HG03175 (cell line): Measurements from ENCODE around the gene FERMT3.
A peak's percentile ranks its signal among the peaks of the same experiment; 100 is the strongest.

Source experiments
- ATAC-seq: cut with Tn5 transposase; IDR thresholded peaks from one replicate; pipeline ENCODE4 v1.9.1; 2021; ENCODE audit warnings: mild to moderate bottlenecking, moderate library complexity; ENCODE audit not compliant: unreplicated experiment

FERMT3 gene

DNA sequence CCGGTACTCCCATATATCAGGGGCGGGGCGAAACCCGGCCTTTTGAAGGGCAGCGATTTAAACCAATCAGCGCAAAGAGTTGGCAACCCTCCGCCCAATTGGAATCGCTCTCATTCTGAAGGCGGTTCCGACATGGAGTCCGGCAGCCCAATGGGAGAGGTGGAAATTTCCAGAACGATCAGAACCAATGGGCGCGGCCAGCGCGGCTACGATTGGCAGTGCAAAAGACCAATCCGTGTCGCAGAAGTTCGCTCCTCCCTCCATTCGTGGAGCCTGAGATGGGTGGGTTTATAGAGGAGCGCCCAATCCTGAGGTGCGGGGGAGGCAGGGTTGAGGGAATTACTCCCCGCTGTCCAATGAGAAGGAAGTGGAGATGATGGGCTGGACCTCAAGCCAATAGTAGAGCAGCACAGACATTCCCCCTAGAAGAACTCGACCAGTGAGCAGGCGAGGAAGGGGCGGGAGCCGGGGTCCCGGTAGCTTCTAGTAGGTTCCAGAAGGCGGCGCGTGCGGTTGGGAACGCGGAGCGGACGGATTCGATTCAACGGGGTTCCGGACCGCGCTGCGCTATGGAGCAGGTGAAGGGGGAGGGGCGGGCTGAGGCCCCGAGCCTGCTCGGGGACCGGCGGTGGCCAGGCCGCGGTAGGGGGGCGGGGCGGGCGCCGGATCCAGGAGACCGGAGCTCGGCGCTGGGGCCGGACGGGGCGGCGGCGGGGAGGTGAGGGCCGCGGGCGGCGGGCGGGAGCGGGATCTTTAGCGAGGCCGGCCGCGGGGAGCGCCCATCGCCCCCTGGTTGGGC is 20.6 kb upstream of the FERMT3 start, which contains the start of gene STIP1:
TSS of gene STIP1 (plus strand) at position 479 of the 799 bp plus-strand sequence. CDS start at position 570, 91 bp downstream.
- ATAC-seq = peak; percentile 86

DNA sequence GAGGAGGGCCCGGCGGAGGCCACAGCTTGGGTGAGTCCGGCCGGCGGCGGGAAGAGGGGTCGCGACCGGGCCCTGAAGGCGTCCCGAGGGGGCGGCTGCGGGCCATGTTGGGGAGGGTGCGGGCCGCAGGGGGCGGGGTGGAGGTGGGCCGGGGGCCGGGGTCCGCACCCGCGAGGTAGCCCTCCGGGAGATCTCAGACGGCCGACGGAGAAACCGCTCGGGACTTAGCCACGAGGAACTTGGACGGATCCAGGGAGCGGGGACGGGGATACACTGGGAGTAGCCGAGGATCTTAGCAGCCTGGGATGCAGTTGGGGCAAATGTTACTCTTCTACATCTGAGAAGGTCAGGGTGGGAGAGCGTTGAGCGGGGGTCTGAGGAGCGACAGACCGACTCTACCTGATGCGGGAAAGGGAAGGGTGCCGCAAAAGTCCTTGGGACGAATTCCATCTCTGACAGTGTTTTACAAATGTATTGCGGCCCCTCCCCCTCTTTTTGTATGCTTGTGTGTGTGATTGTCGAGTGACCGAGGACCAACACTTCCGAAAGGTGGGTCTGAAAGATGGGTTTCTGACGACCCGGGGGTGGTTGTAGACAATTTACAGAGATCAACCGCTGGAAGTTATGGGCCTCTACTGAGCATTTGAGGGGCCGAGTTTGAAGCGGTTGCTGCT is 19.9 kb upstream of the FERMT3 start:
- no peak for ATAC-seq

DNA sequence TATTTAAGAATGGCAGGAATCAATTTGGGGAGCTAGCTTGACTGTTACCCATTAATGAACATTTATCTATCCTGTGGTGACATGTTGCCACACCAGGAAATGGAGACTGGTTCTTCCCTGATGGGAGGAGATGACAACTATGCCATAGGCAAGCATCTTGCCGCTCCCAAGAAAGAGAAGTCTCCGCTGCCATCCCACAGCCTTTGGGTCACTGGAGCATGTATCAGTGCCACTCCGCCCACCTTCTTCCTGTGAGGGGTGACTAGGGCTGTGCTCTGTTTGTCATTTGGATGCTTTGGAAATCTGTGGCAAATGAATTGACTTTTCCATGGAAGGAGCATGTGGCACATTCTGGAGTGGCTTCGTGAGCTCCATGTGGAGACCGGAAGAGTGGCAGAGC is 14.1 kb upstream of the FERMT3 start:
- ATAC-seq = no peak

DNA sequence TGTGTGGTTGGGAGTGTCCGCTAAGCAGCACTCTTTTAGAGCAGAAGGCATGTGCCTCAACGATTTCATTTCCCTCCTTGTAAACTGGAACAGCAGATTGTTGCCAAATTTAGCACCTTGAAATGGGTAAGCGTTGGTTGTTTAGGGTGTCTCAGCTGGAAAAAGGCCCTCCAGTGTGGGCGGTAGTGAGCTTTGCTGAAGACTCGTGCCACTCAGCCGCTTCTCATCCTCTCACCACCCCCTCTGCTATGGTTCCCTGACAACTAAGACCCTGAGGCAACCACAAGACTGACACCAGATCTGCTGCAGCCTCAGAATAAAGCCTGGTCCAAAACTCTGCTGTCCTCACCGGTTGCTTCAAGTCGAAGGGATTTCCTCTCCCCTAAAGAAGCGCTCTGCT is 9.9 kb upstream of the FERMT3 start:
- no peak for ATAC-seq

DNA sequence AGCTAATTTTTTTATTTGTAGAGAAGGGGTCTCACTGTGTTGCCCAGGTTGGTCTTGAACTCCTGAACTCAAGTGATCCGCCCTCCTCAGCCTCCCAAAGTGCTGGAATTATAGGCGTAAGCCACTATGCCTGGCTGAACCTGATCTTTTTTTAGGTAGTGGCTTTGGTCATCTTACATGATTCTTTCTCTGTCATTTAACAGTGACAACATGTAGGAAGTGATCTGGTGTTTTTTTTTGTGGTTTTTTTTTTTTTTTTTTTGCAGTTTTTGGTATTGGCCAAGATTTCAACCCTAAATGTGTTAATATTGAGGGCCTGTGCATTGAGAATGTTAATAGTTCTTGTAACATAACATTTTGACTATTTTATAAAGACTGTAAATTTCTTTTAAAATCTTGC is 8.0 kb upstream of the FERMT3 start:
- ATAC-seq = no peak

DNA sequence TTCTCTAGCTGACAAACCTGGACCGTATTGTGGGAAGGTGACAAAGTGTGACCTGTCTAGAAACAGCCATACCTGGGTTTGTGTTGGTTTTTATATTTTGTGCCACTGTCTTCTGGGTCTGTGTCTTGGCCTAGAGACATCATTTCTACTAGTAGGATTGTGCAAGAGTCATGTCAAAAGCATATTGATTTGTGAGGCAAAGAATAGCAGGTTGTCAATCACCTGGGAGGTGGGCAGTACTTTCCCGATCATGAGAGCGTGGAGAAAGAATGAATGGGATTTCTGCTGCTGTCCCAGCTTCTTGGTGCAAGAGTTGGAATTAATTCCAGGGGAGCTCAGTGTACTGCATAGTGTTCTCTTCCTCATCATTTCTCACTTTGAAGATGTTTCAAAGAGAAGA is 5.0 kb upstream of the FERMT3 start:
- no peak for ATAC-seq

DNA sequence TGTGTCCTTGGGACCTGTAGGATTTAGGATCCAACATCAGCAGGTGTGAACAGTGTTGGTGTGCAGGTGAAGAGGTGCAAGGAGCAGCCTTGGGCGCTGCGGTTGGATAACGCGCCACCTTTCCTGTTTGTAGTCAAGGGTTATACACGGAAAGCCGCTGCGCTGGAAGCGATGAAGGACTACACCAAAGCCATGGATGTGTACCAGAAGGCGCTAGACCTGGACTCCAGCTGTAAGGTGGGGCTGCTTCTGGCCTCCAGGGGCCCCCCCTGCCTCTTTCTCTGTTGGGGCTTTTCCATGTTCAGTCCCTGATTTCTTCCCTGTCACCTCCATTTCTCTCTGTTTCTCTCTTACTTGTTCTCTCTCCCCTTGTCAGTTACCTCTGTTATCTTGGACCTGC is 3.5 kb upstream of the FERMT3 start:
- no peak for ATAC-seq

DNA sequence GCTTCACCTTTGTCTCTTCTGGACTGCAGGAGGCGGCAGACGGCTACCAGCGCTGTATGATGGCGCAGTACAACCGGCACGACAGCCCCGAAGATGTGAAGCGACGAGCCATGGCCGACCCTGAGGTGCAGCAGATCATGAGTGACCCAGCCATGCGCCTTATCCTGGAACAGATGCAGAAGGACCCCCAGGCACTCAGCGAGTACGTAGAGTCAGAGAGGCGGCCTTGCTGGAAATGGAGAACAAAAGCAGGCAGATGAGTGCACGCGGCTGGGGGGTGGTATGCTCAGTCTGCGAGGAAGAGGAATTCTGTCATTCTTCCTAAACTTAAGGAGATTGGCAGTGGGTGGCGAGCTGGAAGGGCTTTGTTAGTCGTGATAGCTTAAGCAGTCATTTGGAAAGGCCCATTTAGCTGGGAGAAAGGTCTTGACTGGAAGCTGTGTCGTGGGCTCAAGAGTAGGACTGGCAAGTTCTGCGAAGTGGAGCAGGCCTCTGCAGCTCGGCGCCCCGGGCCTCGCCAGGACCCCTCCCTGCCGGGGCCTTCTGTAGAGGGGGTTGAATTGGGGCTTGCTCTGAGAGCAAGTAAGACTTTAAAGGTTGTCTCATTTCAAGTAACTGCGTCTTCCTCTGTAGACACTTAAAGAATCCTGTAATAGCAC is 3.0 kb upstream of the FERMT3 start:
- ATAC-seq = no peak

DNA sequence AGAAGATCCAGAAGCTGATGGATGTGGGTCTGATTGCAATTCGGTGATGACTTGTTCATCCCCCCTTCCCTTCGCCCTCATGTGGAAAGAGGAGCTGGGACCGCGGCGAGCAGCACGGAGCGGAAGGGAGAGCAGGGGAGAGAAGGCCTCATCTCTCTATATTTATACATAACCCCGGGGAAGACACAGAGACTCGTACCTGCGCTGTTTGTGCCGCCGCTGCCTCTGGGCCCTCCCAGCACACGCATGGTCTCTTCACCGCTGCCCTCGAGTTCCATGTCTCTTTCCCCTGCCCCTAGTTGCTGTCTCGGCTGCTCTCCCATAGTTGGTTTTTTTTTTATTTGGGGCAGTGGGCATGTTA is 2.5 kb upstream of the FERMT3 start:
- ATAC-seq = no peak

DNA sequence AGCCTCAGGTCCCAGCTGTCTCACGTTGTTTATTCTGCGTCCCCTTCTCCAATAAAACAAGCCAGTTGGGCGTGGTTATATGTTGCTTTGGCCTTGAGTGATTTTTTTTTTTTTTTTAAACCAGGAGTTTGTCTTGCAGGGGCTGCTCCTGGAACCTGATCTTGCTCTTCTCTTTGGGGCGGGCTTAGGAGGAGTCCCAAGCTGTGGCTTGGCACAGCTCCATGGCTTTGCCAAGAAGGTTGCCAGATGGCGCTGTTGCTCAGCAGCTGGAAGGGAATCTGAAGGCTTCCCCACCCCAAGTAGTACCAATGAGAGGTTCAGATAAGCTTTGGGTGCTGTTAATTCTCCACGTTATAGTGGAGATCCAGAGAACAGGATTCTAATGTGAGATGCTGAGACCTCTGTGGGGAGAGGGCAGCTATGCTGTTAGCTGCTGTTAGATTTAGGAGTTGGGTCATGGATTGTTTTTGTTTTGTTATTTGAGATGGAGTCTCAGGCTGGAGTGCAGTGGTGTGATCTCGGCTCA is 2.0 kb upstream of the FERMT3 start:
- ATAC-seq = no peak

DNA sequence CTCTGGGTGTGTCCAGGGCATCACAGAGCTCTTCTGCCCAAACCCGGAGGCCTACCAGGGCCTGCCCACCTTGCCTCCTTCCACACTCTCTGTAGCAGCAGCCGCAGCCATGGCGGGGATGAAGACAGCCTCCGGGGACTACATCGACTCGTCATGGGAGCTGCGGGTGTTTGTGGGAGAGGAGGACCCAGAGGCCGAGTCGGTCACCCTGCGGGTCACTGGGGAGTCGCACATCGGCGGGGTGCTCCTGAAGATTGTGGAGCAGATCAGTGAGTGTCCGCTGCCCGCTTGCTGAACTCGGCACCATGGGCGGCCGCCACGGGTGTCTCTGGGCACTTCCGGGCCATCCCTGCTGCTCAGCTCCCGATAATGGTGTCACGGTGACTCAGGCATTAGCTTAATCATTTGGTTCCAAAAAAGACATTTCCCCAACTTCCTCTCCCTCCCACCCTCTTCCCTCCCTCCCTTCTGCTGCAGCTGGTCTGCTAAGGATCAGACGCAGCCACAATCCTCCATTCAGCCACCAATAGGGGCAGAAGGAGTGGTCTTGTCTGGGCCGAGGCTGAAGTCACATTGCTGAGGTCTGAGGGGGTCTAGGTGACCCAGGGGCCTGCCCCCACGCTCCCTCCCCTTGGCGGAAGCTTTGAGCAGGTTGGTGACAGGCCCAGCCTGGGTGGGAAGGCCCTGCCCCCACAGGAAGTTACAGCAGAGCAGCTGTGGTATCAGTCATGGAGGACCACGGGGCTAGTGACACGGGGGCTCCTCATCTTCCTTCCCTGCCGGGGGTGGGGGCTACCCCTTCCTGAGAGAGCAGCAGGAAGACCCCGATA is 950 bp downstream of the FERMT3 start:
- peak; percentile 61 for ATAC-seq

DNA sequence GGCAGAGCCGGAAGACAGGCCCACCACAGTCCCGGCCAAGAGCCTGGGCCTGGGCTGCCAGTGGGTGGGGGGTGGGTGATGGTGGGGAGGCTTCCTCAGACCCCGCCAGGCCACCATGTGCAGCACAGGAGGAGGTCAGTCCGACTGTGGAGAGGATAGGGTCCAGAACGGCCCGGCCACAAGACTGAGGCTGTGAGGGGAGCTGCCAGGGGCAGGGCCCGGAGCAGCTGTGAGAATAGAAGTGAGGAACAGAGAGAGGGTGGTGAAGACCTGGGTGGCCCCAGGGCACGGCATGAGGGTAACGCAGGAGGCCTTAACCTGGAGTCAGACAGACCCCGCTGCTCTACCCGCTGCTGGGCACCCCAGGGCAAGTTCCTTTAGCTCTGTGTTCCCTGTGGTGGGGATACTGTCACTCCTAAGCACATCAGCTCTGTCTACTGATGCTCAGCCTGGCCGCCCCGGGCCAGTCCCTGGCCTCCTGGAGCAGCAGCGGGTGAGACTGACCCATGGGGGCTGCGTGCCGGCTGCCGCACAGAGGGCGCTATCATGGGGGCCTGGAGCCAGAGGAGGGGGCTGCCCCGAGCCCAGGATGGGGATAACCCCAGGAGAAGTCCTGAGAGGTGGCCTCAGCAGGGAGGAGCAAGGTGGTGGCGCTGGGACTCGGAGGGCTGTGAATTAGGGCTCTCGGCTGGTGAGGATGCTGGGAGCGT is 1.7 kb downstream of the FERMT3 start:
- peak; percentile 10 for ATAC-seq

DNA sequence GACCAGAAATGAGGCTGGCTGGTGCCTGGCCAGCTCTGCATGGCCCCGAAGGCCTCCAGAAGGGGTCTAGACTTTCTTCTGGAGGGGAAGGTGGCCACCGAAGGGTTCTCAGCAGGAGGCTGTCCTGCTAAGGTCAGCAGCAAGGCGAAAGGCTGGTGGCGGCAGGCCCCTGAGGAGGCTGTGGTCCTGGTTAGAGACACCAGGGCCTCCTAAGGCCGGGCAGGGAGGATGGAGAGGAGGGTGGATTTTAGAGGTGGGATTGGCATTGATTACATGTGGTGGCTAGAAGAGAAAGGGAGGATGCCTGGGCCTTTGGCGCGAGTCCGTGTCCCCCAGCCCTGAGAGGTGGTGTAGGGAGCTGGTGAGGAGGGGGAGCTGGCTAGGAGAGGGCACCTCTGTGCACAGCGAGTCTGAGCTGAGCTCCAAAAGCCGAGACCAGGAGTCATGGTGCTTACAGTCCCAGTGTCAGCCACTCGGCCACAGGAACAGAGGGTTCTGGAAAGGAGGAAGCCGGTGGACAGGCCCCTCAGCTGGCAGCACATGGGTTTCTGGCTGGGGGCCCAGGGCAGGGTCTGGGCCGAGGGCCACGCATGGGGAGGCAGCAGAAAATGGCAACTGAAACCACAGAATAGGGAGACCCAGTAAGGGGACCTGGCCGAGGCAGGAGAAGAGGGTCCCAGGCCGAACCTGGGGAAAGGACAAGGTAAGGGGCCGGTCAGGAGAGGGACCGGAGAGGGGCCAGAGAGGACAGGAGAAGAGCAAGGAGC is 2.5 kb downstream of the FERMT3 start:
- no peak for ATAC-seq

DNA sequence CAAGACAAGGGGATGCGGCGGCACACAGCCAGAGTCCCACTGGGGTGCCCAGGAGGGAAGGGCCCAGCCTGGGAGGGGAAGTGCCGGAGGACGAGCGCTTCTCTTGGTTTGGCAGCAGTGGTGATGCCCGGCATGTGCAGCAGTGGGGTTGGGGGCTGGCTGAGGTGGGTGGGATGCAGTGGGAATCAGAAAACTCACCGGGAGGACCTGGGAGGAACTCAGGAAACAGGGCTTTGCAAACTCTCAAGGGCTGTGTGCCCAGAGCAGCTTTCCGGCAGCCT is 3.0 kb downstream of the FERMT3 start:
- no peak for ATAC-seq

DNA sequence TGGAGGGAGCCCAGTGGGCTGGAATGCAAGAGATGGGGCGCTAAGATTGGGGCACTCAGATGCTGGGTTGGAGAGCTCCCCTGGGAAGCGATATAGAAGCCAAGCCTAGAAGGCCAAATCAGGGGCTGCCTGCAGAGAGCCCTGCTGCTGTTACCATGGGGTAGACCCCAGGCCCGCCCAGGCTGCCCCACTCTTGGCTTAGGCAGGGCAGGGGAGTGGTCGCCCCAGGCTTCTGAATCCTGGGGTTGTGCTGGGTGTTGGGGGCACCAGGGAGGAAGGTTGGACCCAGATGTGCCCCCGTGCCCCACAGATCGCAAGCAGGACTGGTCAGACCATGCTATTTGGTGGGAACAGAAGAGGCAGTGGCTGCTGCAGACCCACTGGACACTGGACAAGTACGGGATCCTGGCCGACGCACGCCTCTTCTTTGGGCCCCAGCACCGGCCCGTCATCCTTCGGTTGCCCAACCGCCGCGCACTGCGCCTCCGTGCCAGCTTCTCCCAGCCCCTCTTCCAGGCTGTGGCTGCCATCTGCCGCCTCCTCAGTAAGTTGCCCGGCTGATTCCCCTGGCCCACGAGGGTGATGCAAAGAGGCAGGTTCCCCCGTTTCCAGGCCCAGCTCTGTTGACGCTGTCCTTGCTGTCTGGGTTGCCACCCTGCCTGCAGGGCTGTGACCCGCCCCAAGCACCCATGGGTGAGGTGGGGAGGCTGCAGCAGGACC is 3.9 kb downstream of the FERMT3 start:
- ATAC-seq = no peak

DNA sequence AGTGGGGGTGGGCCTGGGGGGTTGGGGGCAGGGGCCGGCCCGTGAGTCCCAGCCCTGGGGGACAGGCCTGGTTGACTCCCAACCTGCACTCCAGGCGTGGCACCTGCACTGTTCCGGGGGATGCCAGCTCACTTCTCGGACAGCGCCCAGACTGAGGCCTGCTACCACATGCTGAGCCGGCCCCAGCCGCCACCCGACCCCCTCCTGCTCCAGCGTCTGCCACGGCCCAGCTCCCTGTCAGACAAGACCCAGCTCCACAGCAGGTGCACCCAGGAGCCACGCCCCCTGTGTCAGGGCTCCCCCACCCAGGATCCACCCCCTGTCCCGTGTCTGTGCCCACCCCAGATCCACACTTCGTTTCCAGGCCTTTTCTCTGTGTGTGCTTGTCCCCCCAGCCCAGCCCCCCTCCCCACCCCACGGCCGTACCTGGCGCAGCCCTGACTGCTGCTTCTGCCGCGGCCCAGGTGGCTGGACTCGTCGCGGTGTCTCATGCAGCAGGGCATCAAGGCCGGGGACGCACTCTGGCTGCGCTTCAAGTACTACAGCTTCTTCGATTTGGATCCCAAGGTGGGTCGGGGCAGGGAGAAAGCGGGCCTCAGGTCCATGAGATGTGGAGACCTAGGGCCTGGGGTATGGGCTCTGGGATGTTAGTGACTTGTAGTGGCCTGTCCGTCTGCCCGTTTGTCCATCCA is 4.8 kb downstream of the FERMT3 start:
- ATAC-seq = no peak

DNA sequence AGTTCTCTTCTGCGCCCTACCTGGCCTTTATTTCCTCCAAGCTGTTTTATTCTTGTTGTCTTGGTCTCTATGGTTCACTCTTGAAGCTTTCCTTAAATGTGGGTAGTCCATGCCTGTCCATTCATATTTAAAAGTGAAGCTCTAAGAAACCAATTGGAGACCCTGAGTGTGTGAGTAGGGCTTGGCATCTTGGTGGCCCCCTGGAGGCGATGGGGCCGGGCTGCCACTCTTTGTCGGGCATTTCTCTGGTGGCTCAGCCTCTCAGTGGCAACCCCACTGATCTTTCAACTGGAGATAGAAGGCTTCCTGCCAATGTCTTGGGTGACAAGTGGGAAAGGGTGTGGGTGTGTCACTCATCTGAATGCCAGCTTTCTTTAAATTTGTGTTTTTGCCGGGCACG is 10.4 kb downstream of the FERMT3 start:
- no peak for ATAC-seq

DNA sequence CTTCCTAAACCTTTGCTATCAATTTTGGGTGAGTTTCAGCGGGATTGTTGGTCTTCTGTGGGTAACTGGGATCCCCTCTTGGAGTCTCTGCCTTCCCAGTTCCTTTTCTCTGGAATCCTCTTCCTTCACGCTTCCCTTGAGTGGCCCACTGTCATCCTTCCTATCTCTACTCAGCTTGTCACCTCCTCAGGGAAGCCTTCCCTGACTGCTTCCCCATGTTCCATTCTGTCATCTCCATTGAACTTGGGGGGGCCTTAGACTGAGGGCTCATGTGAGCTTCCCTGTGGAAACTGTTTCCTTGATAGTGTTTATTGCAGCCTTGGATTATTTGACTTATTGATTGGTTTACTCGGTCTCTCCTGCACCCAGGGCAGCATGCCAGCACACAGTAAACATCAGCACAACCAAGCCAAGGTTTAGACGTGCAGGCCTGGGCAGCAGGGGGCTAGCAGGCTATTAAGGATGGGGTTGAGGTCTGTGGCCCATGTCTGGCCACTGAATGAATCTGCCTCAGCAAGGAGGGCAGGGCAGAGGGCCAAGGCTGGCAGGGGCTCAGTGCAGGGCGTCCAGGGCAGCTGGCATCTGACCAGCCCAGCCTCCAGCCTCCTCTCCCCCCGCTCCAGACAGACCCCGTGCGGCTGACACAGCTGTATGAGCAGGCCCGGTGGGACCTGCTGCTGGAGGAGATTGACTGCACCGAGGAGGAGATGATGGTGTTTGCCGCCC is 12.3 kb downstream of the FERMT3 start:
- no peak for ATAC-seq
